HEK293T (cell line): ENCODE data around the gene DBN1.

Experiments
- CTCF ChIA-PET: fragments of 350-600 bp; formaldehyde crosslinking; extraction: SDS; loops from one replicate; lab custom pipeline; 2021; ENCODE audit warnings: antibody characterized with exemption, inconsistent platforms; lab: Yijun Ruan, JAX
- POLR2A ChIA-PET: fragments of 350-600 bp; formaldehyde crosslinking; extraction: SDS; loops from one replicate; lab custom pipeline; 2020; ENCODE audit warnings: antibody characterized with exemption, inconsistent platforms; lab: Yijun Ruan, JAX
- DNase-seq: peaks from one replicate; pipeline ENCODE4 v3.0.0; 2012; ENCODE audit warnings: mixed read lengths; ENCODE audit errors: extremely low spot score
- ARNT ChIP-seq: fragments of 450-650 bp; IDR thresholded peaks from 2 replicates; pipeline ENCODE4 v1.6.1; 2017; ENCODE audit warnings: mild to moderate bottlenecking
- BHLHE40 ChIP-seq: fragments of 450-650 bp; IDR thresholded peaks from 2 replicates; pipeline ENCODE4 v1.6.1; 2016; ENCODE audit warnings: mild to moderate bottlenecking, moderate library complexity, borderline replicate concordance
- CTBP1 ChIP-seq: fragments of 450-650 bp; IDR thresholded peaks from 2 replicates; pipeline ENCODE4 v1.6.1; 2016; ENCODE audit warnings: borderline replicate concordance
- ELF4 ChIP-seq: fragments of 450-650 bp; IDR thresholded peaks from 2 replicates; pipeline ENCODE4 v1.6.1; 2017; ENCODE audit warnings: antibody characterized with exemption
- FOXA1 ChIP-seq: fragments of 450-650 bp; IDR thresholded peaks from 2 replicates; pipeline ENCODE4 v1.6.1; 2016; ENCODE audit warnings: mild to moderate bottlenecking
- FOXK2 ChIP-seq: fragments of 450-650 bp; IDR thresholded peaks from 2 replicates; pipeline ENCODE4 v1.6.1; 2016; ENCODE audit warnings: mild to moderate bottlenecking
- FOXM1 ChIP-seq: fragments of 450-650 bp; IDR thresholded peaks from 2 replicates; pipeline ENCODE4 v1.6.1; 2017; ENCODE audit warnings: mild to moderate bottlenecking, borderline replicate concordance
- HDGF ChIP-seq: fragments of 450-650 bp; IDR thresholded peaks from 2 replicates; pipeline ENCODE4 v1.6.1; 2017; ENCODE audit warnings: antibody characterized with exemption, borderline replicate concordance
- L3MBTL2 ChIP-seq: fragments of 450-650 bp; conservative IDR thresholded peaks from 2 replicates; pipeline ENCODE4 v1.6.1; 2016; ENCODE audit warnings: mild to moderate bottlenecking
- LEF1 ChIP-seq: fragments of 450-650 bp; IDR thresholded peaks from 2 replicates; pipeline ENCODE4 v1.6.1; 2017; ENCODE audit warnings: mild to moderate bottlenecking, borderline replicate concordance
- NFRKB ChIP-seq: fragments of 450-650 bp; IDR thresholded peaks from 2 replicates; pipeline ENCODE4 v1.6.1; 2016; ENCODE audit warnings: mild to moderate bottlenecking, moderate library complexity
- PKNOX1 ChIP-seq: fragments of 450-650 bp; IDR thresholded peaks from 2 replicates; pipeline ENCODE4 v1.6.1; 2016
- SP1 ChIP-seq: fragments of 450-650 bp; IDR thresholded peaks from 2 replicates; pipeline ENCODE4 v1.6.1; 2017
- SUZ12 ChIP-seq: fragments of 450-650 bp; IDR thresholded peaks from 2 replicates; pipeline ENCODE4 v1.6.1; 2016; ENCODE audit warnings: mild to moderate bottlenecking
- TARDBP ChIP-seq: fragments of 450-650 bp; IDR thresholded peaks from 2 replicates; pipeline ENCODE4 v1.6.1; 2016
- ZNF384 ChIP-seq: fragments of 450-650 bp; IDR thresholded peaks from 2 replicates; pipeline ENCODE4 v1.6.1; 2016

Gene DBN1

DNA sequence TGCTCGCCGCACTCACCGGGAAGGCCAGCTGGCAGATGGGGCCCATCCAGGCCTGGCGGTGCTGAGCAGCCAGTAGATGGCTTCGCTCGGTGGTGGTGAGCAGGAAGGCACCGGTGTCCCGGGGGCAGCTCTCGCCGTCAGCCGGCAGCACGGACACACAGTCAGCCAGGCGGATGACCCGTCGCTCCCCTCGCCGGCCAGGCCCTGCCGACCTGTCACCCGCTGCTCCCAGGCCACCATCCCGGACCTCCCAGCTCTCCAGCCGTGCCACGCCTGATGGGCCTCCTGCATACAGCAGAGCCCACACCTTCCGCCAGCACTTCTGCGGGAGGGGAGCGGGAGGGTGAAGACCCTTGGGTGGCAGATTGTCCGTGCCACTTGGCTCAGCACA lies 34.8 kb upstream of the DBN1 start:
- TF ChIP-seq L3MBTL2: no peak
- no peak for TF ChIP-seq TARDBP
- no peak for TF ChIP-seq ARNT
- TF ChIP-seq PKNOX1: no peak
- CTCF ChIA-PET: interaction anchor here (0.6 to 1.8 kb wide), 3 partner anchors 11 to 117 kb away, joined by 3 to 4 read pairs (median 3); partner anchors contain the start of gene PDLIM7
- no peak for DNase-seq
- POLR2A ChIA-PET: interaction anchor here (1.6 kb wide), 1 partner anchor 9 kb away, joined by 3 read pairs; no protein-coding TSS in a partner anchor

DNA sequence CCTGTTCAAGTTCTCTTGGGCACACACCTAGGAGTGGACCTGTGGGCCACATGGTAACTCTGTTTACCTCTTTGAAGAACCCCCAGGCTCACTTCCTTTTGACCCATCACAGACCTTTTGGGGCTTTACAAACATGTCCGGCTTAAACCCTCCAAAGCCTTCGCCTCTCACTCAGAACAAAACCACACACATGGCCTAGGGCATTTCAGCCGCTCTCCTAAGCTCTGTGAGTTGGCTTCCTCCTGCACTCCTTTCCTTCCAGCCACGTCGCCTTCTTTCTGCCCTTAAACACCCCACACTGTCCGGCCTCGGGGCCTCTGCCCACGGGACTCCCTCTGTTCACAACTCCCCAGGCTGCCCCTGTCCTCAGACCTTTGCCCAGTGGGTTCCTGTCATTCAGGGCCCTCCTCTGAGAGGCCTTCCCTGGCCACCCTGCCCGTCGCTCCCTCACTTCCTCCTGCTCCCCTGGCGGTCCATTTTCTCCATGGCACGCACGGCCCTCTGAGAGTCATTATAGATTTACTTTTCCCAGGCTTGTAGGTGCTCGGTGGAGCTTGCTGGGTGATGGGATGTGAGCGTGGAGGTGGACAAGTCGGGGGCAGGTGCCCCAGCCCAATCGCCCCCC lies 34.3 kb upstream of the DBN1 start:
- ChIA-PET POLR2A (interaction anchor here (1.6 to 1.8 kb wide), 2 partner anchors 8 to 10 kb away, joined by 3 to 8 read pairs; no protein-coding TSS in a partner anchor), CTCF (interaction anchor here (0.6 to 1.8 kb wide), 3 partner anchors 10 to 117 kb away, joined by 3 to 4 read pairs (median 3); partner anchors contain the start of gene PDLIM7)
- DNase-seq: no peak
- no peak for TF ChIP-seq SUZ12
- TF ChIP-seq BHLHE40: no peak
- no peak for TF ChIP-seq CTBP1
- no peak for TF ChIP-seq ZNF384
- TF ChIP-seq NFRKB: no peak
- no peak for TF ChIP-seq FOXA1
- TF ChIP-seq ELF4: no peak
- TF ChIP-seq TARDBP: no peak
- no peak for TF ChIP-seq FOXK2
- TF ChIP-seq SP1: no peak
- no peak for TF ChIP-seq PKNOX1

GRCh38 chr5:177507165-177507564 lies 33.7 kb upstream of the DBN1 start:
- POLR2A ChIA-PET: interaction anchor here (1.8 kb wide), 1 partner anchor 9 kb away, joined by 8 read pairs; no protein-coding TSS in a partner anchor
- DNase-seq: no peak
- TF ChIP-seq HDGF: no peak
- CTCF ChIA-PET: interaction anchor here (0.8 to 1.5 kb wide), 3 partner anchors 10 to 50 kb away, joined by 3 to 8 read pairs (median 4); partner anchors contain the start of gene PDLIM7

GRCh38 chr5:177505075-177505474 lies 31.6 kb upstream of the DBN1 start:
- CTCF ChIA-PET: interaction anchor here (0.6 to 0.7 kb wide), 3 partner anchors 79 to 370 kb away, joined by 3 to 4 read pairs (median 4); partner anchors contain the start of gene GRK6
- no peak for TF ChIP-seq FOXM1
- no peak for TF ChIP-seq ARNT
- TF ChIP-seq CTBP1: no peak
- no peak for TF ChIP-seq BHLHE40
- TF ChIP-seq SP1: no peak
- TF ChIP-seq PKNOX1: no peak
- no peak for TF ChIP-seq ELF4
- no peak for TF ChIP-seq FOXK2
- no peak for TF ChIP-seq SUZ12
- no peak for TF ChIP-seq L3MBTL2
- TF ChIP-seq TARDBP: no peak
- TF ChIP-seq NFRKB: no peak
- TF ChIP-seq ZNF384: no peak
- TF ChIP-seq FOXA1: no peak
- TF ChIP-seq LEF1: no peak
- TF ChIP-seq HDGF: no peak
- POLR2A ChIA-PET: interaction anchor here (0.6 to 1.7 kb wide), 2 partner anchors 11 to 76 kb away, joined by 3 to 5 read pairs; no protein-coding TSS in a partner anchor
- DNase-seq: no peak

DNA sequence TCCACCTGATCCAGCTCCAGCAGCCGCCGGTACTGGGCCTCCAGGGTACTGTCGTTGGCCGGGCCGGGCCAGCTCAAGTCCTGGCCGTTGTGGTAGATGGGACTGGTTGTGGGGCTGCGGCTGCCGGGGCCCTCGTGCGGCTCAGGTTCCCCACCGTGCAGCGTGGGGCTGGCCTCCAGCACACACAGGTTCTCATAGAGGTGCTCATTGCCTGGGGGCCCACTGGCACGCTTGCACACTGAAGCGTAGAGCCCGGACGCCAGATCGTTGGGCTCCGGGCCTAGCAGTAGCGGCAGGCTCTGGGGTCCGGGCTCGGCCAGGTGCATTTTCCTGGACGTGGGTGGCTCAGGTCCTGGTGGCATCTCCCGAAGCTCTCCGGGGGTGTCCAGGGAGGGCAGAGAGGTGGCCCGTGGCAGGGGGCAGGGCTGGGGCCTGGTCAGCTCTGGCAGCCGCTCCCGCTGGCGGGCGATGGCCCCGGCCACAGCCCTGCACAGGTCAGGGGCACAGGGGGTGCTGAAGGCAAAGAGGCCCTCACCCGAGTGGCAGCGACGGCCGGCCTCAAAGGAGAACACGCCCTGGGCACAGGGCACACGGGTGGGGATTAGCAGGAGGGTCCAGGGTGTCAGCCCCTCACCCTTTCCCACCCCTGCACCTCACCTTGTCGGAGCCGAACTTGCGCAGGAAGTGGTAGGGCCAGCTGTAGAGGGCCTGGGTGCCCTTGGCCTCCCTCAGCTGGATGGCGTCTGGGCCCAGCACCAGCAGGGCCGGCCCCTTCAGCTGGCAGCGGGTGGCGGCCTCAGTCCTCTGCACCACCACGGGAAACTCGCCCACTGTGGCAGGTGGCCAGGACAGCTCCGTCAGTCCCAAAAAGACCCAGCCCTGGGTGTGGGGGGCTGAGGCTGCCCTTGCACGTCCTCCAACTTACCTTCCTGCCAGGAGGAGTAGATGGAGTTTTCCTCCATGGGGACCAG lies 30.9 kb upstream of the DBN1 start:
- ChIA-PET POLR2A (interaction anchor here (1.7 to 2.2 kb wide), 2 partner anchors 11 to 50 kb away, joined by 5 to 8 read pairs; no protein-coding TSS in a partner anchor), CTCF (no interaction called here)
- TF ChIP-seq HDGF: no peak
- no peak for TF ChIP-seq NFRKB
- no peak for TF ChIP-seq L3MBTL2
- no peak for TF ChIP-seq FOXM1
- no peak for TF ChIP-seq ZNF384
- TF ChIP-seq FOXA1: no peak
- no peak for TF ChIP-seq SUZ12
- no peak for TF ChIP-seq ARNT
- no peak for TF ChIP-seq ELF4
- TF ChIP-seq TARDBP: no peak
- TF ChIP-seq SP1: no peak
- TF ChIP-seq CTBP1: no peak
- no peak for TF ChIP-seq LEF1
- no peak for TF ChIP-seq BHLHE40
- no peak for TF ChIP-seq PKNOX1
- no peak for TF ChIP-seq FOXK2
- DNase-seq: no peak
